ENCODE data around the gene FOXN3.

FOXN3 gene, protein sequence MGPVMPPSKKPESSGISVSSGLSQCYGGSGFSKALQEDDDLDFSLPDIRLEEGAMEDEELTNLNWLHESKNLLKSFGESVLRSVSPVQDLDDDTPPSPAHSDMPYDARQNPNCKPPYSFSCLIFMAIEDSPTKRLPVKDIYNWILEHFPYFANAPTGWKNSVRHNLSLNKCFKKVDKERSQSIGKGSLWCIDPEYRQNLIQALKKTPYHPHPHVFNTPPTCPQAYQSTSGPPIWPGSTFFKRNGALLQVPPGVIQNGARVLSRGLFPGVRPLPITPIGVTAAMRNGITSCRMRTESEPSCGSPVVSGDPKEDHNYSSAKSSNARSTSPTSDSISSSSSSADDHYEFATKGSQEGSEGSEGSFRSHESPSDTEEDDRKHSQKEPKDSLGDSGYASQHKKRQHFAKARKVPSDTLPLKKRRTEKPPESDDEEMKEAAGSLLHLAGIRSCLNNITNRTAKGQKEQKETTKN

GRCh38 chr14:89417091-89417464 lies at the start of gene FOXN3:
TSS of gene FOXN3 (minus strand) at chr14:89417233. CDS start at chr14:89412476, 4,757 bp downstream.
- peak; percentile 61 to 84 (median 76) for DNase-seq (ENCODE audit: low read depth in 4 of 4, low spot score in 1 of 4)

DNA sequence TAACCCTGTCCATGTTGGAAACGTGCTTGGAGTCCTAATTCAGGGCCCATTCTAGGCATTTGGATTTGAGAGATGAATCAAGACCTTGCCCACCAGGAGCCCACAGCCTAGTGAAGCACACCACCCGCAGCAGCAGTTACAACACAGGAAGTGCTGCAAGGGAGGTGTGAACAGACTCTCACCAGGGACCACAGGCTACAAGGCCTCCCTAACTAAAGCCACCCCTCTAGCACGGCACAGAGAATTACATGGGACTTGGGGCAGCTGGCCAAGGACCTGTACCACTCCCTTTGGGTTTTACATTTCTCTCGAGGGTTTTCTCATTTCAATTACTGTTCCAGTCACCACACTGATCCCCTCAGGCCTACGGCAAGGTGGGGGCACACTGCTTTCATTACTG lies 49.5 kb upstream of the FOXN3 start:
- no peak for DNase-seq (ENCODE audit: low read depth in 4 of 4, low spot score in 1 of 4)

- no peak for DNase-seq (ENCODE audit: low read depth in 4 of 4, low spot score in 1 of 4)
Measured at GRCh38 chr14:89465876-89466275, 48.8 kb upstream of the FOXN3 start.

- DNase-seq (ENCODE audit: low read depth in 4 of 4, low spot score in 1 of 4) = no peak
Measured at GRCh38 chr14:89461256-89461655, 44.2 kb upstream of the FOXN3 start.

DNA sequence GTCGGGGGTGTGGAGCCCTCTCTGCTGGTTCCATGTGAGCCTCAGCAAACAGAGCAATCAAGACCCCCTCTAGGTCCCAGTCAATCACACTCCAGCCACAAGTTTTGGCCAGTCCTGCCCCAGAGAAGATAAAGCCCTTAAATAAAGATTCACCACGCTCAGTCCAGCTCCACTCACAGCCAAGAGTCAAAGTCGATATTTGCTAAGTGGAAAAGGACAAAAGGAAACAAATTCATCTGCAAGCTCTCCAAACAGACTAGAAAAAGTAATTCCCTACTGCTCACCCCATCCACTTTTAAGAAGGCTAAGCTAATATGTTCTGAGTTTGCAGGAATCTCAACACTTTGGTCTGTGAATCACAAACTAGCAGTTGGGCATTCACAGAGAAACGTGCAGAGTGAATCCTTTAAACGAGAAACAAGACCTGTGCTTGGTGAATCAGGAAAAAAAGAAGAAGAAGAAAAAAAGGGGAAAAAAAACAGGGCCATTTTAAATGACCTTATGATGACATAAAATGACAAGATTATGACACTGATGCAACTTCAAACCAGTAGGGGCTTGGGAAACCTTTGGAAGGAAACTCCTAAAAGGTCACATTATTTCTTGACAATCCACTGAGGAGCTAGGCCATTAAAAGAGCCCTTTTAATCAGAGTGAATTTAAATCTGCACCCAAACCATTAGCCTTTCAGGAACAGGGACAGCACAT lies 41.8 kb upstream of the FOXN3 start:
- DNase-seq (ENCODE audit: low read depth in 4 of 4, low spot score in 1 of 4) = no peak

DNA sequence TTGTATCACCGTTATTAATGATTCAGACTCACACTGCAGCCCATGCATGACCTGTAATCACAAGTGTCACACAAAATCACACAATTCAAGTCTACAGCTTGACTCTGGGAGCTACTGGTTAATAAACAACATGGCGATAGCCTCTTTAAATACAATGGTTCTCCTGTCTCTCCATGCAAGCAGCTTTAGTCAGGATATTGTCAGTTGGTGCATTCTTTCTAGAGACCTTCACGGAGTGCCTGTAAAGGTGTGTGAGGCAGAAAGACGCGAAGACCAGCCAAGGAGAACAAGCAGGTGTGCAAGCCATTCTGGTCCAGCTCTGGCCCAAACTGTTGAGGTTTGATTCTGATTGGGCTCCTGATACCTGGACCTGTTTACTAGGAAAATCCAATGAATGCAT lies 40.0 kb upstream of the FOXN3 start:
- DNase-seq (ENCODE audit: low read depth in 4 of 4, low spot score in 1 of 4) = no peak

GRCh38 chr14:89455412-89455811 lies 38.4 kb upstream of the FOXN3 start:
- DNase-seq (ENCODE audit: low read depth in 4 of 4, low spot score in 1 of 4) = no peak

- no peak for DNase-seq (ENCODE audit: low read depth in 4 of 4, low spot score in 1 of 4)
Measured at GRCh38 chr14:89454996-89455395, 38.0 kb upstream of the FOXN3 start.

- DNase-seq (ENCODE audit: low read depth in 4 of 4, low spot score in 1 of 4) = no peak
Measured at GRCh38 chr14:89452281-89452680, 35.2 kb upstream of the FOXN3 start.

- DNase-seq (ENCODE audit: low read depth in 4 of 4, low spot score in 1 of 4) = no peak
Measured at GRCh38 chr14:89451229-89451628, 34.2 kb upstream of the FOXN3 start.

GRCh38 chr14:89447182-89447944 lies 30.3 kb upstream of the FOXN3 start:
- no peak for DNase-seq (ENCODE audit: low read depth in 4 of 4, low spot score in 1 of 4)

GRCh38 chr14:89445273-89445973 lies 28.4 kb upstream of the FOXN3 start:
- DNase-seq (ENCODE audit: low read depth in 4 of 4, low spot score in 1 of 4) = peak in 2 of 4 experiments; percentile 25 to 48

DNA sequence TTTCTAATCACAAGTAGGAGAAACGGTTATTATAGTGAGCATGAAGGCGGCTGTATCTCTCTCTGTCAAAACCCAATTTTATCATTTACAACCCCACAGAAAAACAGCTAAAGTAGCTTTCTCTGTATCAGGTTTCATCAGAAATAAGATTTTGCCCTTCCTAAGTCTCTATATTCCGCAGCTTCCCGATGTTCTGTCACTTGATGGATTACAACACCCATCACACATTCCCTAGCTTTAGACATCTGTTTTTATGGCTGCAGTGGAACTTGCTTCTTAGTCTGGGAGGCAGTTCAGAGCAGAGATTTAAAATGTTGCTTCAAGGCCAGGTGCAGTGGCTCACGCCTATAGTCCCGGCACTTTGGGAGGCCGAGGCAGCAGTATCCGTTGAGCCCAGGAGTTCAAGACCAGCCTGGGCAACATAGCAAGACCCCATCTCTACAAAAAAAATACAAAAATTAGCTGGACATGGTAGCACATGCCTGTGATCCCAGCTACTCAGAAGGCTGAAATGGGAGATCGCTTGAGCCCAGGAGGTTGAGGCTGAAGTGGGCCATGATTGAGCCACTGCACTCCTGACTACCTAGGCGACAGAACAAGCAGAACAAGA lies 27.6 kb upstream of the FOXN3 start:
- DNase-seq (ENCODE audit: low read depth in 4 of 4, low spot score in 1 of 4) = no peak

DNA sequence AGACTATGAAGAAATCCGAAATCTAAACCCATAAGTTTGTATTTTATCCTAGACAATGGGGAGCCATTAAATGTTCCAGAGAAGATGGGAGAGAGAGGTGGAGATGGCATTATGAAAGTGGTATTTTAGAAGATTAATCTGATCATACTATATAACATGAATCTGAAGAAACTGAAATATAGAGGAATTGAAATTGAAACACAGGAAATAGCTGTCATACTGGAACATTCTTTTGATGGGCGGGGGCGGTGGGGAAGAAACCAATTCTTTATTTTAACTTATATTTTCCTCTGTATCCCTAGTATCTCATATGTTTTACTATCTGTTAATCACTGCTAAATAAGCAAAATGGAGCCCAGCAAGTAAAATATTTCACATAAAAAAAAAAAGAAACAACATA lies 27.0 kb upstream of the FOXN3 start:
- no peak for DNase-seq (ENCODE audit: low read depth in 4 of 4, low spot score in 1 of 4)

- no peak for DNase-seq (ENCODE audit: low read depth in 4 of 4, low spot score in 1 of 4)
Measured at GRCh38 chr14:89443042-89443629, 26.1 kb upstream of the FOXN3 start.

GRCh38 chr14:89442280-89442679 lies 25.2 kb upstream of the FOXN3 start:
- no peak for DNase-seq (ENCODE audit: low read depth in 4 of 4, low spot score in 1 of 4)

DNA sequence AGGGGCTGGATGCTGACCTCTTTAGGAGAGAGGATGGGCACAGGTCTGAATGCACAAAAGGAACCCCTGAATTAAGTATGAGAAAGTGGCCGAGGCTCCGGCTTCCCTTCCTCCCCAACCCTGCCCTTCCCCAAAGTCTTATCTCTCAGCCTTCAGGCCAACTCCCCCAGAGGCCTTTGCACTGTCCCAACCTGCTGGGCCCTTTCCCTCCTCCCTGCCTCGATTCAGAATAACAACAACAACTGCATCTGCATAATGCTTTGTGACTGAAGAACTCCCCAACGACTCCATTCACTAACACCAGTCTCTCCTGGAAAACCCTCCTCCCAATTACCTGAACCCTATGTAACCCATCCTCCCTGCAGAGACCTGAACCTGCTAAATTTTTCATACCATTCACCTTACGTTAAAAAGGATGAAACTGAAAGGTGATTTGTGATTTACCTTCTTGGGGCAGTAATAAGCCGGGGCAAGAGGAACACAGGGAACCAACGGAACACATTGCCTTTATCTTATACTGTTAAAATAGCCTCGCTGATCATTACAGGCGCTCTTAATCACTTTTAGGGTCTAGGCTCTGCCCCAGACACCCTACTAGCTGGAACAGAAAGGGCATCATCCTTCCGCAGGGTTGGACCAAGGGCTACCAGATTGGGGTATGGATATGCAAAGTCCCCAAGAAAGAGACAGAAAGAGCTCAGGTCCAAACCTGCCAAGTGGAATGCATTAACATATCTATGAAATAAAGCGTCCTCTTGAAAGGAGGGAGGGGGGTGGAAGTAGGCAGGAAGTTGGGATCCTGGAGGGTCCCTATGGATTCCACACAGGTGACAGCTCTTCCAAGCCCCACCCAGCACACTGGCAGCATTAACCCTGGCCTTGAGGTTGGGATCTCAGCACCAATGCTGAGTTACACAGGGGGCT lies 24.2 kb upstream of the FOXN3 start:
- DNase-seq (ENCODE audit: low read depth in 4 of 4, low spot score in 1 of 4) = no peak

DNA sequence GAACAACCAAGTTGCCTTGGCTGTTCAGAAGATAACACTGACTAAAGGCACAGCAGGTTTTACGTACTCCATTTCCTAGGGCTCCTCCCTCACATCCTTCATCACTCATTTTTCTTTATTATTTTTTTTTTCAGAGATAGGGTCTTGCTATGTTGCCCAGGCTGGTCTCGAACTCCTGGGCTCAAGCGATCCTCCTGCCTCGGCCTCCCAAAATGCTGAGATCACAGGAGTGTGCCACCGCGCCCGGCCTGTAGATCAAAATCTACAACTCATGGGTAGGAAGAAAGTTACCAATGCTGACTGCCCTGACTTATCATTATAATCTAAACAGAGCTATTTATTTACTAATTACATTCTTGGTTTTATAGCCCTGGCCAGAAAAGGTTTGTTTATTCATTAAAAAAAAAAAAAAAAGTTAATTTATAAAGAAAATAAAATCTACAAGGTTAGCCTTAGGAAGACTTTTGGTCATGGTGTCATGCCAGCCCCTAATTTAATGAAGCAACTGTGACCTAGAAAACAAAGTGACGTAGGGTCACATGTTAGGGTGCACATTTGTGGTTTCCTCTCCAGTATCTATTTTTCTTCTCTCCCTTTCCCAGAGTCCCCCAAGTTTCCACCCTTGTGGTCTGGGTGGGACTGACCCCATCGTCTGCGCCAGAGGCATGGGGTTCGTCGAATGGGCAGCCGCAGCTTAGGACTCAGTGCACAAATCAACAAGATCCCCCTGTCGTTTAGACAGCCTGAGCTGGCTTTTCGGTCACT lies 19.0 kb upstream of the FOXN3 start:
- DNase-seq (ENCODE audit: low read depth in 4 of 4, low spot score in 1 of 4) = no peak

All from stimulated activated CD4-positive, alpha-beta T cell treated with anti-CD3 and anti-CD28 coated beads, Interleukin-1b, Interleukin-23, amount 100 ng/mL, for 24 hours (primary cell).